ENCODE data around the gene MYCBP.

The MYCBP gene

GRCh38 chr1:38812981-38813380 lies 60.2 kb downstream of the MYCBP start:
- TF ChIP-seq FOXP2 (optimal IDR thresholded peaks at IDR 0.05; ENCODE audit: borderline replicate concordance, extremely low read depth, extremely low read length, insufficient read depth): no peak
- no peak for TF ChIP-seq TAF1 (IDR thresholded peaks at IDR 0.05; ENCODE audit: borderline replicate concordance, insufficient read depth, low read length)
- no peak for TF ChIP-seq SIN3A (IDR thresholded peaks at IDR 0.05; ENCODE audit: borderline replicate concordance, insufficient read depth, low read length)
- no peak for TF ChIP-seq POLR2AphosphoS5 (IDR thresholded peaks at IDR 0.05; ENCODE audit: low read depth, low read length)
- no peak for TF ChIP-seq REST (IDR thresholded peaks at IDR 0.05; ENCODE audit: insufficient read depth in 1 of 2, low read depth in 2 of 2, low read length in 2 of 2)
